Measurements from ENCODE around the gene DFFA.

DNA sequence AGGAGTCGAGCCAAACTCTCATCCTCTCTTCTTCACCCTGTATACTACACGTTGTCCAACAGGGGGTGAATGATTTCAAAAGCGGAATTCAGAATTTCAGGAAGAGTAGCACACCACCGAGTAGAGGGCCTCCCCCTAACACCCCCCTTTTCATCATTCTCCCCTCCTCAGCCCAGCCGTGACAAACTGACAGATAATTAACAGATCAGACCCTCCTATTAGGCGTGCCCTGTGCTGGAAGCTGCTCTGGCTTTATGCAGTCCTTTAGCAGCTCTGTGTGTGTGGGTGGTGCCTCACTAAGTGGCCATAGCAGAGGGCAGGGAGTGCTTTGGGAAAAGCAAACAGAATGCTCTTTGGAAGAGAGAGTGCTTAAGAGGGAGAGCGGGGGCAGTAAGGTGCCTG is 46.7 kb upstream of the DFFA start:
- TF ChIP-seq, protein P1, sequence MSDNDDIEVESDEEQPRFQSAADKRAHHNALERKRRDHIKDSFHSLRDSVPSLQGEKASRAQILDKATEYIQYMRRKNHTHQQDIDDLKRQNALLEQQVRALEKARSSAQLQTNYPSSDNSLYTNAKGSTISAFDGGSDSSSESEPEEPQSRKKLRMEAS (IDR thresholded peaks at IDR 0.05; ENCODE audit: low read depth, low read length): no peak
- TF ChIP-seq, protein P2, sequence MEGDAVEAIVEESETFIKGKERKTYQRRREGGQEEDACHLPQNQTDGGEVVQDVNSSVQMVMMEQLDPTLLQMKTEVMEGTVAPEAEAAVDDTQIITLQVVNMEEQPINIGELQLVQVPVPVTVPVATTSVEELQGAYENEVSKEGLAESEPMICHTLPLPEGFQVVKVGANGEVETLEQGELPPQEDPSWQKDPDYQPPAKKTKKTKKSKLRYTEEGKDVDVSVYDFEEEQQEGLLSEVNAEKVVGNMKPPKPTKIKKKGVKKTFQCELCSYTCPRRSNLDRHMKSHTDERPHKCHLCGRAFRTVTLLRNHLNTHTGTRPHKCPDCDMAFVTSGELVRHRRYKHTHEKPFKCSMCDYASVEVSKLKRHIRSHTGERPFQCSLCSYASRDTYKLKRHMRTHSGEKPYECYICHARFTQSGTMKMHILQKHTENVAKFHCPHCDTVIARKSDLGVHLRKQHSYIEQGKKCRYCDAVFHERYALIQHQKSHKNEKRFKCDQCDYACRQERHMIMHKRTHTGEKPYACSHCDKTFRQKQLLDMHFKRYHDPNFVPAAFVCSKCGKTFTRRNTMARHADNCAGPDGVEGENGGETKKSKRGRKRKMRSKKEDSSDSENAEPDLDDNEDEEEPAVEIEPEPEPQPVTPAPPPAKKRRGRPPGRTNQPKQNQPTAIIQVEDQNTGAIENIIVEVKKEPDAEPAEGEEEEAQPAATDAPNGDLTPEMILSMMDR (IDR thresholded peaks at IDR 0.05; ENCODE audit: low read depth, low read length): no peak
- no peak for TF ChIP-seq POLR2A (IDR thresholded peaks at IDR 0.05; ENCODE audit: extremely low read depth, insufficient read length)
- no peak for TF ChIP-seq MYC (IDR thresholded peaks at IDR 0.05; ENCODE audit: low read depth, low read length)
